ENCODE results near the gene MYCN.
"Not testable (repeated sequence)": the region's sequence is repeated elsewhere in the genome, so short reads cannot be mapped to it uniquely, and the experiment has no call there.

MYCN gene

DNA sequence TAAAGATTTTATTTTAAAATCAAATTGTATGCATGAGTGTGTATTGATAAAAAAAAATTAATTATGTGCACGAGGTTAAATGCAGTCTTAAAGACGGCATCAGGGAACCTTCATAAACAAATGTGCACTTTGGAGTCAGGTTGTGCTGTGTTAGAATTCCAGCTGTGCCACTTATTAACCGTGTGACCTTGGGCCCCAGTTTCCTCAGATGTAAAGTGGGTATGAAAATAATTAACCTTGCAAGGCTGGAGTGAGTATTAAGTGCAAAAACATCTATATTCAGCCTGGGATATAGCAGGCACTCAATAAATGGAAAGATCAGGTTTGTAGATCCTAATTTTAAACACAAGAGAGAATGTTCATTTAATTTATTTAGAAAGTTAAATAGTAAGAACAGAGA, 14.5 kb upstream of the MYCN start:
- Histone ChIP-seq H3K4me1 (ENCODE audit: control insufficient read depth, low read depth, low read length) (no peaks in the 10 kb centered on the region), H3K27me3 (ENCODE audit: control insufficient read depth, insufficient read depth, low read length) (no peaks in the 10 kb centered on the region)

DNA sequence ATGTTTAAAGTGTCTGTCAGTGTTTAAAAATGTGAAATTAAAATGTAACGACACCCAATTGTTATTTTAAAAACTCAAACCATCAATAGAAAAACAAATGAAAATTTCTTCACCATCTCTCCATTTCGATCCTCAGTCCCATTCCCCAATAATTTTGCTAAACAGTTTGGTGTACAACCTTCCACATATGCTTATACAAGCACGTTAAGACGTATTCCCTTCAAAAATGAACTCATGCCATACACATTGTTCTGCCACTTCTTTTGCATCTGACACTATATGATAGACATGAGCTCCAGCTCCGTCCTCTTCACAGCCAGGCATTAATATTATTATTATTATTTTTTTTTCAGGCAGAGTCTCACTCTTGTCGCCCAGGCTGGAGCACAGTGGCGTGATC, 14.1 kb upstream of the MYCN start:
- Histone ChIP-seq H3K27me3 (ENCODE audit: control insufficient read depth, insufficient read depth, low read length) (no peaks in the 10 kb centered on the region), H3K9me3 (ENCODE audit: control insufficient read depth, low read depth, low read length) (no peaks in the 10 kb centered on the region), H3K36me3 (ENCODE audit: control insufficient read depth, low read depth, low read length) (no peaks in the 10 kb centered on the region), H3K9ac (ENCODE audit: low read length) (no peak overlapping the region), H3K27ac (ENCODE audit: low read length) (no peak overlapping the region), H3K4me1 (ENCODE audit: control insufficient read depth, low read depth, low read length) (no peaks in the 10 kb centered on the region), H3K4me3 (ENCODE audit: low read length) (no peak overlapping the region)

More for the DNA sequence above, 14.5 kb upstream of the MYCN start:
- H3K9me3 ChIP-seq (ENCODE audit: control insufficient read depth, low read depth, low read length): no peaks in the 10 kb centered on the region
- H3K4me3 ChIP-seq (ENCODE audit: low read length): no peak overlapping the region
- no peak overlapping the region for H3K9ac ChIP-seq (ENCODE audit: low read length)
- H3K27ac ChIP-seq (ENCODE audit: low read length): no peak overlapping the region
- H3K36me3 ChIP-seq (ENCODE audit: control insufficient read depth, low read depth, low read length): no peaks in the 10 kb centered on the region

DNA sequence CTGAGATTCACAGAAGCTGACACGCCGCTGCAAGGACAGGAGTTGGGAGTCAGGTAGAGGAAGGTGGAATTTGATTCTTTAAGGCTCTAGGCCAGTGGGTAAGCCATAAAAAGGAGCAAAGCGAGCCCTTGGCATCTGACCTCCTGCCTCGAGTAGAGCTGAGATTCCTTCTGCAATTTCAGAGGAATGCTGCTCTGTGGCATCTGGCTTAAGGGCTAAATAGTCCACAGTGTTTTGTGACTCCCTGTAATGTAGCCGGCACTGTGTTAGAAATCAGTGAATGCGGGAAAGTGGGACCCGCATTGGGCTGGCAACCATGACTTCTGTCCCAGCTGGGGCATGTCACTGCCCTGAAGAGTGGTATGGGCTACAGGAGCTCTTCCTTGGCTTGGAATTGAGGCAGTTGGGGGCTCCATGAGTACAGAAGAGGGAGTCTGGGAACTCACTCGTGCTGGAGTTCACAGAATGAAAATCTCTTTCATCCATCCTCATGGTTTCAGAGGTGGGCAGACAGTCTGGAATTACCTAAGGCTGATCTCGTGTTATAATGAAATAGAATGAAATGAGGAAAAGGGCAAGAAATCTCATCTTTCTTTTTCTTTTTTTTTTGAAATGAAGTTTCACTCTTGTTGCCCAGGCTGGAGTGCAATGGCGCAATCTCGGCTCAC, 12.7 kb upstream of the MYCN start:
- Histone ChIP-seq H3K9me3 (ENCODE audit: control insufficient read depth, low read depth, low read length) (no peaks in the 10 kb centered on the region), H3K4me3 (ENCODE audit: low read length) (no peak overlapping the region), H3K27me3 (ENCODE audit: control insufficient read depth, insufficient read depth, low read length) (no peaks in the 10 kb centered on the region), H3K4me1 (ENCODE audit: control insufficient read depth, low read depth, low read length) (no peaks in the 10 kb centered on the region), H3K36me3 (ENCODE audit: control insufficient read depth, low read depth, low read length) (no peaks in the 10 kb centered on the region), H3K9ac (ENCODE audit: low read length) (no peak overlapping the region), H3K27ac (ENCODE audit: low read length) (no peak overlapping the region)

DNA sequence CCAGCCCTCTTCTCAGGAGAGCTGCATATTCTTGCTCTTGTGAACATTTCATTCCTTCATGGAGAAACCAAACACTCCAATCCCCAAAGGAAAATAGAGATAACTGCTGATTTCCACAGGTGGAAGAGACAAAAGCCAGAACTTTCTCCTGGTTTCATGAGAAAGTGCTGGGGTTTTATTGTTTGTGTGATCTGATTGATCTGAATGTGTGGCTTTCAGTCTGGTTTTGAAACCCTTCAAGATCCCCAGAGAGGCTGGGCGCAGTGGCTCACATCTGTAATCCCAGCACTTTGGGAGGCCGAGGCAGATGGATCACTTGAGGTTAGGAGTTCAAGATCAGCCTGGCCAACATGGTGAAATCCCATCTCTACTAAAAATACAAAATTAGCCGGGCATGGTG, 11.3 kb upstream of the MYCN start:
- H3K27me3 ChIP-seq (ENCODE audit: control insufficient read depth, insufficient read depth, low read length); H3K36me3 ChIP-seq (ENCODE audit: control insufficient read depth, low read depth, low read length); H3K4me3 ChIP-seq (ENCODE audit: low read length); H3K9ac ChIP-seq (ENCODE audit: low read length); H3K9me3 ChIP-seq (ENCODE audit: control insufficient read depth, low read depth, low read length); H3K4me1 ChIP-seq (ENCODE audit: control insufficient read depth, low read depth, low read length); H3K27ac ChIP-seq (ENCODE audit: low read length): not testable (repeated sequence)

DNA sequence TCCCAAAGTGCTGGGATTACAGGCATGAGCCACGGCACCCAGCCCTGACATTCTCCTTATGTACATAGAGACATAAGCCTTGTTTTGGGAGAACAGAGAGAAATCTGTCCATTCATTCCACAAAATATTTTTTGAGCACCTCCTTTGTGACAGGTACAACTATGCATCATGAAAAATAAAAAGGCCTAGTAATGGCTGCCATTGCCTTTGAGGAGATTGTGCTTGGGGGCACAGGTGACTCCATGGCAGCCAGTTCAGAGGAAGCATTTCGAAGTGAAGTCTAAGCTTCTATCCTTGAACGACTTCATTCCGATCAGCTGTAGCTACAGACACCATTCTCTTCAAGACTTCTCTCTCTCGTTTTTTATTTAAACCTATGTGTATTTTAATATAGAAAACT, 10.5 kb upstream of the MYCN start:
- H3K9ac ChIP-seq (ENCODE audit: low read length): no peak overlapping the region
- H3K4me1 ChIP-seq (ENCODE audit: control insufficient read depth, low read depth, low read length): no peaks in the 10 kb centered on the region
- no peaks in the 10 kb centered on the region for H3K27me3 ChIP-seq (ENCODE audit: control insufficient read depth, insufficient read depth, low read length)
- H3K36me3 ChIP-seq (ENCODE audit: control insufficient read depth, low read depth, low read length): no peaks in the 10 kb centered on the region
- H3K4me3 ChIP-seq (ENCODE audit: low read length): no peak overlapping the region
- H3K27ac ChIP-seq (ENCODE audit: low read length): no peak overlapping the region
- H3K9me3 ChIP-seq (ENCODE audit: control insufficient read depth, low read depth, low read length): no peaks in the 10 kb centered on the region

DNA sequence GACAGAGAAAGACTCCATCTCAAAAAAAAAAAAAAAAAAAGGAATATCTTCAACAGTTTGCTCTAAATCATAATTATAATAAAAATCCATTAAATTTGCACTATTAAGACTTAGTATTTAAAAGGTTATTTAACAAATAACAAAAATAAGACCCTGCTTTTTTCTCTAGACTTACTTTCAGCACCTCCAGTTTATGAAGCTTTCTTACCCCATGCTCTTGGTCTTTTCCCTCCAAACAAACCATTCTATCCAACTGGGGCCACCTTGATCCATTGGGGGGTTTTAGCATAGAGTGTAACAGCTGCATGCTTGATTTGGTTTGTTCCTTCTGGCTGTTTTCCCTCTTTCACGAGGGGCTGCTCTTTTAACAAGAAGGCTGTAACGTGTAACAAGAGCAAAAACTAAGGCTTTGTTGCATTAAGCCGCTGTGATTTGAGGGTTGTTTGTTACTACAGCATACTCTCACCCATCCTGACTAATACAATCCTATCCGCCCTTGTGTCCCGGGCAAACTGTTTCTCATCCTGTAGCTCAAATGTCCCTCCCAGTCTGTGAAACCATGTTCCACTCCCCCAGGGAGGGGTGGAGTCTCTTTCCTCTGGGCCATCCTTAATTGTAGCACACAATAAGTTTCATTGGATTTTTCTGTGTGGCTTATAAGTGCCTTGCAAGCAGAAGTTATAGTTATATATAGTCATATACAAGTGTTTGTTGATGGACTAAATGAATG, 9.6 kb upstream of the MYCN start:
- H3K9ac ChIP-seq (ENCODE audit: low read length): no peak overlapping the region
- H3K4me3 ChIP-seq (ENCODE audit: low read length): no peak overlapping the region
- no peak overlapping the region for H3K27ac ChIP-seq (ENCODE audit: low read length)
- no peaks in the 10 kb centered on the region for H3K36me3 ChIP-seq (ENCODE audit: control insufficient read depth, low read depth, low read length)
- H3K4me1 ChIP-seq (ENCODE audit: control insufficient read depth, low read depth, low read length): peaks cover 4% of the 10 kb centered on the region
- no peaks in the 10 kb centered on the region for H3K9me3 ChIP-seq (ENCODE audit: control insufficient read depth, low read depth, low read length)
- no peaks in the 10 kb centered on the region for H3K27me3 ChIP-seq (ENCODE audit: control insufficient read depth, insufficient read depth, low read length)

DNA sequence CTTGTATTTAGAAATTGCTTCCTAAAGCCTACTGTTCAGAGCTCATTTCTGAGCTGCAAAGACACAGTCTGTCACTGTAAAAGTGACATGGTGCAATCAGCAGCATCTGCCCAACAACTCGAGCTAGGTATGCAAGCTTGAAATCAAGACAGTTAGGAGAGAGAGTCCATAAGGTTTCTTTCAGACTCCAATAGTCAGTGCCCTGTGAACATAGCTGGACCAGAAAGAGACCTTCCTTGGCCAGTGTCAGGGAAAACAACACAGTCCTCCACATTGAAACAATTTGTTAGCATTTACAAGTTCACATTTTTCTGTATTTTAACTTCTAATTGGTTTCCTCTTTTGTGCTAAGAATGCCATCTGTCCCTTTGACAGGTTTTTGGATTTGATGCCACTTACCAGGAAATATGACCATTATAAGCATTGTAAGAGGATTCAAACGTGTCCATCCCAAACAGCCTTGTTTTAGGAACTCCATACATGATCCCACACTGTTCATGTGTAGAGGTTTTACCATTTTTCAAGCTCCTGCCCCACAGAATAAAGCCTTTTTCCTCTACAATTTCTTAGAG, 8.9 kb upstream of the MYCN start:
- no peak overlapping the region for H3K4me3 ChIP-seq (ENCODE audit: low read length)
- H3K27ac ChIP-seq (ENCODE audit: low read length): no peak overlapping the region
- no peak overlapping the region for H3K9ac ChIP-seq (ENCODE audit: low read length)
- peaks cover 11% of the 10 kb centered on the region for H3K4me1 ChIP-seq (ENCODE audit: control insufficient read depth, low read depth, low read length)
- no peaks in the 10 kb centered on the region for H3K36me3 ChIP-seq (ENCODE audit: control insufficient read depth, low read depth, low read length)
- H3K27me3 ChIP-seq (ENCODE audit: control insufficient read depth, insufficient read depth, low read length): no peaks in the 10 kb centered on the region
- no peaks in the 10 kb centered on the region for H3K9me3 ChIP-seq (ENCODE audit: control insufficient read depth, low read depth, low read length)

DNA sequence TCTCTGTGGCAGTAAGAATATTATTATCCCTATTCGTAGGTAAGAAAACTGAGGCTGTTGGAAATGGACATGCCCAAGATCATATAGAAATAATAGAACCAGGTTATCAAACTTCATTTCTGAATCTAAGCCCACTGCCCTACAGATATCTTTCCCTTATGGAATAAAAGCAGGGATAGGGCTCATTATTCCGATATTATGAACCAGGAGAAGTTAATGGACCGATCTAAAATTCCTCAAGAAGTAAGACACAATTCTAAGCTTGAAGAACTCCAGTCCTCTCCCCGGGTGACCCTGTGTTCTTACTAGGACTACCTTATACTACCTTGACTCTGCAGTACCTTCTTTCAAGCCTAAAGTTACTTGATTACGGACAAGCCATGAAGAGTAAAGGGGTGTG, 8.4 kb upstream of the MYCN start:
- no peak overlapping the region for H3K27ac ChIP-seq (ENCODE audit: low read length)
- H3K36me3 ChIP-seq (ENCODE audit: control insufficient read depth, low read depth, low read length): no peaks in the 10 kb centered on the region
- no peaks in the 10 kb centered on the region for H3K27me3 ChIP-seq (ENCODE audit: control insufficient read depth, insufficient read depth, low read length)
- H3K9me3 ChIP-seq (ENCODE audit: control insufficient read depth, low read depth, low read length): no peaks in the 10 kb centered on the region
- no peak overlapping the region for H3K9ac ChIP-seq (ENCODE audit: low read length)
- no peak overlapping the region for H3K4me3 ChIP-seq (ENCODE audit: low read length)
- H3K4me1 ChIP-seq (ENCODE audit: control insufficient read depth, low read depth, low read length): peaks cover 16% of the 10 kb centered on the region

DNA sequence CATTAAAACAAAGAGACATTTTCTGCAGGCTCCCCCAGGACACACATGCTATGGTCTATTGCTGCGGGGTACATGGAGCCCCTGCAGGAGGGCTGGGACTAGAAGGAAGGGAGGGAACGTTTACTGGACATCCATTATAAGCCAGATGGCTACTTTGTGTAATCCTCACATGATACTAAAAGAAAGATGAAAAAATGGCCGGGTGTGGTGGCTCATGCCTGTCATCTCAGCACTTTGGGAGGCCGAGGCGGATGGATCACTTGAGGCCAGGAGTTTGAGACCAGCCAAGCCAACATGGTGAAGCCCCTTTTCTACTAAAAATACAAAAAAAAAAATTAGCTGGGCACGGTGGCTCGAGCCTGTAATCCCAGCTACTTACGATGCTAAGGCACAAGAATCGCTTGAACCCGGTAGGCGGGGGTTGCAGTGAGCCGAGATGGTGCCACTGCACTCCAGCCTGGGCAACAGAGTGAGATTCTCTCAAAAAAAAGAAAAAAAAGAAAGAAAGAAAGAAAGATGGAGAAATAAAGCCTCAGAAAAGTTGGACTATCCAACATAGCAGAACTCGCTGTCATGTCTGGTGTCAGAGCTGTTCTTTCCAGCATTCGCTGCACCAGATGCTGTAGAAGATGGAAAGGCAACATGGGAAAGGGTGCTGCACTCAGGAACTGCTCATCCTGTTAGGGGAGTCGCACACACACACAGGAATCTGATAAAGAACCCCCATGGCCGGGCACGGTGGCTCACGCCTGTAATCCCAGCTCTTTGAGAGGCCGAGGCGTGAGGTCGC, 7.8 kb upstream of the MYCN start:
- peaks cover 19% of the 10 kb centered on the region for H3K4me1 ChIP-seq (ENCODE audit: control insufficient read depth, low read depth, low read length)
- H3K9ac ChIP-seq (ENCODE audit: low read length): no peak overlapping the region
- no peaks in the 10 kb centered on the region for H3K36me3 ChIP-seq (ENCODE audit: control insufficient read depth, low read depth, low read length)
- no peak overlapping the region for H3K27ac ChIP-seq (ENCODE audit: low read length)
- no peak overlapping the region for H3K4me3 ChIP-seq (ENCODE audit: low read length)
- H3K27me3 ChIP-seq (ENCODE audit: control insufficient read depth, insufficient read depth, low read length): no peaks in the 10 kb centered on the region
- H3K9me3 ChIP-seq (ENCODE audit: control insufficient read depth, low read depth, low read length): no peaks in the 10 kb centered on the region

DNA sequence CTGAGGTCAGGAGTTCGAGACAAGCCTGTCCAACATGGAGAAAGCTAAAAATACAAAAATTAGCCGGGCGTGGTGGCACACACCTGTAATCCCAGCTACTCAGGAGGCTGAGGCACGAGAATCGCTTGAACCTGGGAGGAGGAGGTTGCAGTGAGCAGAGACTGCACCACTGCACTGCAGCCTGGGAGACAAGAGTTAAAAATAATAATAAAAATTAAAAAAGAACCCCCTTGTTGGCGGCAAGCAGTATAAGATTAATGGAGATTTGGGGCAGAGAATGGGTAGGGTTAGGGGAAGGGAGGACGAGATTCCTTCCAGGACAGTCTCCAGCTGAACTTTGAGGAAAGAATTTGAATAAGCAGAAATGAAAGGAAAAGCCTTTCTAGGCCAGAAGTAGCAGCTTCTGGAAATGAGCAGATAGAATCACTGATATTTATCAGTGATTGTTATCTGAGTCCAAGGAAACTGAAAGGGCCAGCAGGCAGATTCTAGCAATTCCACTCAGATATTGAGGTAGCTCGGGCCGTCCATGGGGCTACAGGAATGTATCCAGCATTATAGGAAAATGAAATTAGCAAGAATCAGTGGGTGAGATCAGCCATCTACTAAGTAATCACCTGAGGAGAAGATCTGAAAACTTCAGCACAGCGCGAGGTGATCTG, 7.0 kb upstream of the MYCN start:
- Histone ChIP-seq H3K9ac (ENCODE audit: low read length) (no peak overlapping the region), H3K27ac (ENCODE audit: low read length) (no peak overlapping the region), H3K9me3 (ENCODE audit: control insufficient read depth, low read depth, low read length) (no peaks in the 10 kb centered on the region), H3K27me3 (ENCODE audit: control insufficient read depth, insufficient read depth, low read length) (no peaks in the 10 kb centered on the region), H3K4me1 (ENCODE audit: control insufficient read depth, low read depth, low read length) (peaks cover 26% of the 10 kb centered on the region), H3K4me3 (ENCODE audit: low read length) (no peak overlapping the region), H3K36me3 (ENCODE audit: control insufficient read depth, low read depth, low read length) (no peaks in the 10 kb centered on the region)

DNA sequence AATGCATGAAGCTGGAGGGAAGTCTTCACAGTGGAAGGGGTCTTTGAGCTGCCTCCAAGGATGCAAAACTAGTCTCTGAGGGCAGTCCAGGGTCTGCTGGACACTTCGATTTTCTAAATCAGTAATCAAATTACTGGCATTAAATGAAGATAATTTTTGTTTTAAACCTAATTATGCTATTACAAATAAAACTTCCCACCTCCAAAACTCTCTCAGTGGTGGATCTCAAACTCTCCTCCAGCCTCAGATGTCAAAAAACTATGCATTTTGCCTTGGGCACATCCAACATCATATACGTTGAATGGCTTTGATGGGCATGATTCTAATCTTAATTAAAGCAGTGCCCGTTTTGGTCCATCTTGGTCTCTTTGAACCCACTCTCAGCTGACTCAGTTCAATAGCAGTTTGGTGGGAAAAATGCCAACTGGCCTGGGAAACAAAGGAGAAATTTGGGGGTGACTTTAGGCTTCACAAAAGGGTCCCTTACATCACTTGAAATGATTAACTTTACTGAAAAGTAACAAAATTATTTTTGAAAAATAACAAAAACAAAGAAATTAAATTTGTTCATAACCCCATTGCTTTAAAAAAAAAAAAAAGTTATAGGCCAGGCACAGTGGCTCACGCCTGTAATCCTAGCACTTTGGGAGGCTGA, 5.9 kb upstream of the MYCN start:
- no peaks in the 10 kb centered on the region for H3K27me3 ChIP-seq (ENCODE audit: control insufficient read depth, insufficient read depth, low read length)
- H3K9me3 ChIP-seq (ENCODE audit: control insufficient read depth, low read depth, low read length): no peaks in the 10 kb centered on the region
- H3K36me3 ChIP-seq (ENCODE audit: control insufficient read depth, low read depth, low read length): no peaks in the 10 kb centered on the region
- H3K9ac ChIP-seq (ENCODE audit: low read length): no peak overlapping the region
- peaks cover 37% of the 10 kb centered on the region for H3K4me1 ChIP-seq (ENCODE audit: control insufficient read depth, low read depth, low read length)
- H3K4me3 ChIP-seq (ENCODE audit: low read length): no peak overlapping the region
- no peak overlapping the region for H3K27ac ChIP-seq (ENCODE audit: low read length)

Data from iPS-18a (cell line).